SU-DHL-6 (cell line): Measurements from ENCODE around the gene CLDN6.

Experiments
- EZH2phosphoT487 ChIP-seq: fragments of 200-600 bp; sonication (generic), shearing (Covaris generic); conservative IDR thresholded peaks from 2 replicates; pipeline ENCODE4 v1.6.1; 2018; ENCODE audit warnings: mild to moderate bottlenecking, antibody characterized with exemption, low read length, moderate library complexity, mixed read lengths
- TF ChIP-seq, protein P1 (sequence below): fragments of 200-600 bp; sonication (generic); IDR thresholded peaks from one replicate; pipeline ENCODE4 v1.5.1; 2017; ENCODE audit warnings: antibody characterized with exemption, mild to moderate bottlenecking, low read length, moderate library complexity; ENCODE audit not compliant: insufficient read depth, poor library complexity, severe bottlenecking

DNA sequence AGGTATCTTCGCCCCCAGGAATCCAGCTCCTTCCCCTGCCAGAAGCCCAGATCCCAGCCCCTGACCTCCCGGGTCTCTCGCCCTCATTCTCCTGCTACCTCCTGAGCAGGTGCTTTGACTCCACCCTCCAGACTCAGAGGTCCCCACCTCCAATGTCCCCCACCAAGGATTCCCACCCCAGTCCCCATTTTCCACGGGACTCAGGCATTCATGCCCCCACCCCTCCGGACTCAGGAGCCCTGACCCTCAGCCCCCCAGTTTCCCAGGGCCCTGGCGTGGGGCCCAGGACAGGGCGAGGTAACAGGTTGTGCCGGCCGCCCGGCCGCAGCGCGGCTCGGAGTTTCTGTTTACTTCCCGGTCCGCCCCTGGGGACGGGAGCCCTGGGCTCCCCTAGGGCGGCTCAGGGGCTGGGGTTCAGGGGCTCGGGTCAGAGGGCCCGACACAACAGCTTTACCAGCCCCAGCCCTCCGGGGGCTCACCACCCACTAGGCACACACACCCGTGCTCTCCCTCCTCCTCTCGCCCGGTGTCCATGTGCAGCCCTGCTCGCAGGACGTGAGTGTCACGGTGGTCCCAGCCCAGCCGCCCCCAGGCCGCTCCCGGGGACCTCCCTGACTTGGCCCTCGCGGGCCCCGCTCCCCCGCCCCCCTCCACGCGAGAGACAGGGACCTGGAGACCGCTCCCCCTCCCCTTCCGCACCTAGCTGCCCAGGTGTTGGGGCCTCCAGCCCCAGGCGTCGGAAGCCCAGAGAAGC, 18.2 kb upstream of the CLDN6 start:
- TF ChIP-seq, protein P1, sequence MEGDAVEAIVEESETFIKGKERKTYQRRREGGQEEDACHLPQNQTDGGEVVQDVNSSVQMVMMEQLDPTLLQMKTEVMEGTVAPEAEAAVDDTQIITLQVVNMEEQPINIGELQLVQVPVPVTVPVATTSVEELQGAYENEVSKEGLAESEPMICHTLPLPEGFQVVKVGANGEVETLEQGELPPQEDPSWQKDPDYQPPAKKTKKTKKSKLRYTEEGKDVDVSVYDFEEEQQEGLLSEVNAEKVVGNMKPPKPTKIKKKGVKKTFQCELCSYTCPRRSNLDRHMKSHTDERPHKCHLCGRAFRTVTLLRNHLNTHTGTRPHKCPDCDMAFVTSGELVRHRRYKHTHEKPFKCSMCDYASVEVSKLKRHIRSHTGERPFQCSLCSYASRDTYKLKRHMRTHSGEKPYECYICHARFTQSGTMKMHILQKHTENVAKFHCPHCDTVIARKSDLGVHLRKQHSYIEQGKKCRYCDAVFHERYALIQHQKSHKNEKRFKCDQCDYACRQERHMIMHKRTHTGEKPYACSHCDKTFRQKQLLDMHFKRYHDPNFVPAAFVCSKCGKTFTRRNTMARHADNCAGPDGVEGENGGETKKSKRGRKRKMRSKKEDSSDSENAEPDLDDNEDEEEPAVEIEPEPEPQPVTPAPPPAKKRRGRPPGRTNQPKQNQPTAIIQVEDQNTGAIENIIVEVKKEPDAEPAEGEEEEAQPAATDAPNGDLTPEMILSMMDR: no peak
- TF ChIP-seq EZH2phosphoT487: no peak
